K562 (cell line): ENCODE results near the gene PPIE. TPM values are rescaled to one million over a fixed set of nuclear protein-coding genes. Genes with fewer than 3 reads are reported as not detected.

Source experiments
- ATAC-seq: fragments of 200-7000 bp; cut with Tn5 transposase; 3 replicates; pipeline ENCODE4 v1.9.1; 2020; ENCODE audit warnings: moderate library complexity
- BruUV-seq: library from RNA; stranded (reverse); fragments of 400-500 nt; replicated peaks from 2 replicates; lab custom pipeline; 2021; lab: Mats Ljungman, UMichigan
- CTCF ChIA-PET: fragments of 300-600 bp; formaldehyde crosslinking; extraction: SDS; loops from one replicate; lab custom pipeline; 2021; ENCODE audit warnings: low intra/inter-chr PET ratio; lab: Yijun Ruan, JAX
- POLR2A ChIA-PET: fragments of 300-600, 350-650 bp; sonication (Branson Sonifier 250); formaldehyde crosslinking; extraction: SDS; loops from one replicate; lab custom pipeline; 2021; ENCODE audit warnings: antibody characterized with exemption, inconsistent platforms; lab: Yijun Ruan, JAX
- DNase-seq, 4 experiments: peaks; one replicate each; pipeline versions ENCODE4 v3.0.0 to v3.0.0-alpha.2; 2011 to 2018; ENCODE audit warnings: low spot score in 3 of 4, mixed read lengths in 3 of 4; ENCODE audit errors: extremely low read depth in 1 of 4
- FAIRE-seq: peaks from 2 replicates; lab custom pipeline; 2011; peaks lifted over from hg19 to GRCh38; lab: Jason Lieb, UNC
- H2AFZ ChIP-seq: 2 replicates; pipeline ENCODE4 v1.6.0; 2011; ENCODE audit warnings: low read depth, low read length, control low read depth, inconsistent platforms
- H3K27ac ChIP-seq: fragments of 200-600 bp; 3 replicates; pipeline ENCODE4 v1.8.0; 2011; ENCODE audit warnings: low read depth, mild to moderate bottlenecking, control low read depth, inconsistent platforms, low read length, moderate library complexity, mixed read lengths; ENCODE audit errors: extremely low read depth
- H3K27me3 ChIP-seq, 2 experiments: fragments of 300-600 bp in 1 of 2; 2 replicates in 1 of 2; 3 replicates in 1 of 2; pipeline versions ENCODE4 v1.6.0 to v1.8.0; 2011; ENCODE audit warnings: inconsistent platforms in 2 of 2, low read length in 2 of 2, mild to moderate bottlenecking in 1 of 2, mixed read lengths in 1 of 2, moderate library complexity in 1 of 2; ENCODE audit not compliant: control insufficient read depth in 2 of 2, insufficient read depth in 2 of 2
- H3K36me3 ChIP-seq: fragments of 300-600 bp; 3 replicates; pipeline ENCODE4 v1.8.0; 2011; ENCODE audit warnings: mild to moderate bottlenecking, low read length, inconsistent platforms; ENCODE audit not compliant: control insufficient read depth, insufficient read depth
- H3K4me1 ChIP-seq, 2 experiments: fragments of 200-600 bp in 1 of 2; replicated peaks in 1 of 2; 2 replicates in 1 of 2; 3 replicates in 1 of 2; pipeline versions ENCODE4 v1.5.1 to v1.8.0; 2011; ENCODE audit warnings: inconsistent platforms in 2 of 2, low read length in 2 of 2, mild to moderate bottlenecking in 1 of 2, mixed read lengths in 1 of 2, moderate library complexity in 1 of 2; ENCODE audit not compliant: control insufficient read depth in 2 of 2, insufficient read depth in 2 of 2
- H3K4me2 ChIP-seq: 2 replicates; pipeline ENCODE4 v1.6.1; 2011; ENCODE audit warnings: low read length, control low read depth, inconsistent platforms, mixed read lengths; ENCODE audit not compliant: insufficient read depth
- H3K4me3 ChIP-seq: fragments of 200-600 bp; sonication (generic), shearing (Covaris generic); 2 replicates; pipeline ENCODE4 v1.5.1; 2016; ENCODE audit warnings: control low read depth, inconsistent platforms
- H3K79me2 ChIP-seq: fragments of 200-600 bp; 3 replicates; pipeline ENCODE4 v1.8.0; 2011; ENCODE audit warnings: low read length, inconsistent platforms; ENCODE audit not compliant: control insufficient read depth, insufficient read depth
- H3K9ac ChIP-seq, 2 experiments: 2 replicates each; pipeline versions ENCODE4 v1.6.0 to v1.6.1; 2011; ENCODE audit warnings: low read depth in 2 of 2, low read length in 2 of 2, control low read depth in 1 of 2, inconsistent platforms in 1 of 2, mild to moderate bottlenecking in 1 of 2, mixed read lengths in 1 of 2; ENCODE audit not compliant: insufficient read depth in 1 of 2
- H3K9me1 ChIP-seq: one replicate; pipeline ENCODE4 v1.6.0; 2011; ENCODE audit warnings: inconsistent platforms, mild to moderate bottlenecking, low read length, moderate library complexity; ENCODE audit not compliant: control insufficient read depth, insufficient read depth
- H3K9me3 ChIP-seq: replicated peaks from 2 replicates; pipeline ENCODE4 v1.5.1; 2011; ENCODE audit warnings: low read depth, low read length, inconsistent platforms; ENCODE audit not compliant: control insufficient read depth, insufficient read depth
- H4K20me1 ChIP-seq: replicated peaks from 2 replicates; pipeline ENCODE4 v1.6.1; 2011; ENCODE audit warnings: low read length, inconsistent platforms, mixed read lengths; ENCODE audit not compliant: control insufficient read depth, insufficient read depth
- ASH1L ChIP-seq: fragments of 450-650 bp; IDR thresholded peaks from 2 replicates; pipeline ENCODE4 v1.6.1; 2018; ENCODE audit warnings: borderline replicate concordance, mild to moderate bottlenecking, low read depth; ENCODE audit not compliant: partially characterized antibody
- BCOR ChIP-seq: fragments of 450-650 bp; IDR thresholded peaks from 2 replicates; pipeline ENCODE4 v1.6.1; 2016
- CBFA2T2 ChIP-seq: fragments of 450-650 bp; conservative IDR thresholded peaks from 2 replicates; pipeline ENCODE4 v1.6.1; 2017; ENCODE audit warnings: mild to moderate bottlenecking
- CBX1 ChIP-seq: sonication (generic); IDR thresholded peaks from 2 replicates; pipeline ENCODE4 v1.6.1; 2016; ENCODE audit warnings: antibody characterized with exemption, low read depth, mild to moderate bottlenecking
- ELF4 ChIP-seq: fragments of 450-650 bp; formaldehyde crosslinking; IDR thresholded peaks from 2 replicates; pipeline ENCODE4 v1.4.0; 2022; ENCODE audit warnings: missing genetic modification characterization
- HNRNPLL ChIP-seq: fragments of 200-400 bp; formaldehyde crosslinking; IDR thresholded peaks from 2 replicates; pipeline ENCODE4 v1.6.1; 2017; ENCODE audit warnings: low read length, low read depth, mild to moderate bottlenecking; ENCODE audit not compliant: poor library complexity, severe bottlenecking
- LEF1 ChIP-seq: fragments of 450-650 bp; IDR thresholded peaks from 2 replicates; pipeline ENCODE4 v1.6.1; 2016; ENCODE audit warnings: mild to moderate bottlenecking
- MBD2 ChIP-seq: sonication (generic); IDR thresholded peaks from 2 replicates; pipeline ENCODE4 v1.6.1; 2016; ENCODE audit warnings: low read depth, borderline replicate concordance
- NFATC3 ChIP-seq: fragments of 450-650 bp; IDR thresholded peaks from 2 replicates; pipeline ENCODE4 v1.6.1; 2017; ENCODE audit warnings: mild to moderate bottlenecking
- RUNX1 ChIP-seq: sonication (generic); IDR thresholded peaks from 2 replicates; pipeline ENCODE4 v1.6.1; 2016; ENCODE audit warnings: antibody characterized with exemption, low read depth
- STAG1 ChIP-seq: sonication (generic); formaldehyde crosslinking; IDR thresholded peaks from 2 replicates; pipeline ENCODE4 v1.5.0; 2020; ENCODE audit warnings: missing genetic modification reagents, borderline replicate concordance
- TAF7 ChIP-seq: fragments of 450-650 bp; IDR thresholded peaks from 2 replicates; pipeline ENCODE4 v1.6.1; 2016; ENCODE audit warnings: missing genetic modification characterization, missing compliant biosample characterization
- U2AF1 ChIP-seq: fragments of 200-400 bp; formaldehyde crosslinking; optimal IDR thresholded peaks from 2 replicates; pipeline ENCODE3; 2017; ENCODE audit warnings: mild to moderate bottlenecking, low read depth, low read length, moderate library complexity
- ZNF277 ChIP-seq: fragments of 250-450 bp; sonication (Bioruptor Pico); IDR thresholded peaks from 2 replicates; pipeline ENCODE4 v1.8.0; 2022; ENCODE audit warnings: inconsistent platforms, mild to moderate bottlenecking, moderate library complexity, borderline replicate concordance
- ZNF311 ChIP-seq: fragments of 250-450 bp; sonication (Bioruptor Pico); IDR thresholded peaks from 2 replicates; pipeline ENCODE4 v1.4.0; 2020; ENCODE audit warnings: mild to moderate bottlenecking, moderate library complexity
- ZNF696 ChIP-seq: fragments of 250-450 bp; sonication (Bioruptor Pico); conservative IDR thresholded peaks from 2 replicates; pipeline ENCODE4 v1.4.0; 2020; ENCODE audit warnings: mild to moderate bottlenecking, moderate library complexity
- WGBS: fragments of 100-300 bp; shearing (Covaris generic); methylation state at CpG from one replicate; pipeline ENCODE4 v1.1.6; 2016; ENCODE audit warnings: low coverage, mixed read lengths; ENCODE audit not compliant: insufficient coverage; ENCODE audit errors: missing lambda C conversion rate; 5-methylcytosine and 5-hydroxymethylcytosine counted together
- in situ Hi-C: fragments of 300-500 bp; cut with MboI; formaldehyde crosslinking; loops from 4 replicates; pipeline ENCODE4 v1.15.0; 2018; ENCODE audit warnings: inconsistent platforms, mixed read lengths
- intact Hi-C: fragments of 100-400 bp; cut with micrococcal nuclease; formaldehyde crosslinking; loops from 2 replicates; pipeline ENCODE4 v1.14.2; 2022
- polyA plus RNA-seq, 8 experiments: library from polyadenylated mRNA; depleted of rRNA in 4 of 8; stranded (reverse) in 5 of 8; unstranded in 3 of 8; fragments of >200 nt; fragmentation: Nextera tagmentation in 2 of 8; fragmentation: Illumina TruSeq in 1 of 8; extraction: Ambion mirVana in 2 of 8; extraction: Trizol in 1 of 8; gene quantifications; 2 replicates each; pipeline versions ENCODE4 v1.2.1 to v1.2.3, GENCODE V29; 2011 to 2014; ENCODE audit warnings: inconsistent platforms in 1 of 8, missing spikeins in 1 of 8
- total RNA-seq, 7 experiments: library from RNA; depleted of rRNA in 6 of 7; stranded (reverse); fragments of >200 nt in 6 of 7; fragmentation: Illumina TruSeq in 2 of 7; extraction: Trizol in 2 of 7; gene quantifications; 2 replicates each; pipeline versions ENCODE4 v1.2.1 to v1.2.3, GENCODE V29; 2011 to 2021; ENCODE audit warnings: low replicate concordance in 1 of 7

PPIE gene
- total and polyA plus RNA-seq, 9 of the 15 experiments (the other 6 are each of a cell fraction or from before 2014, with no cell fraction given), result 75.4 to 444 (median 131) TPM

- Histone ChIP-seq H2AFZ (no peak overlapping the region), H3K79me2 (no peaks in the 10 kb centered on the region), H3K4me2 (no peak overlapping the region), H3K9me1 (no peaks in the 10 kb centered on the region), H3K36me3 (no peaks in the 10 kb centered on the region), H3K4me3 (no peak overlapping the region), H3K9ac (no peak overlapping the region; a peak in 1 of 4 replicates), H3K27ac (no peak overlapping the region), H3K27me3 (peaks cover 19 to 78% of the 10 kb centered on the region in 2 experiments; a peak in 4 of 5 replicates), H3K4me1 (peaks cover 0 to 21% of the 10 kb centered on the region in 2 experiments; a peak in 2 of 5 replicates), H4K20me1 (no peaks in the 10 kb centered on the region), H3K9me3 (no peaks in the 10 kb centered on the region)
- ATAC-seq (no peak), FAIRE-seq (no peak), DNase-seq (no peak)
- TF ChIP-seq ZNF277 (CRISPR knock-in tag), result no peak
- no peak for TF ChIP-seq STAG1 (CRISPR knock-in tag)
- no peak for TF ChIP-seq ZNF311 (CRISPR knock-in tag)
- no peak for TF ChIP-seq ZNF696 (CRISPR knock-in tag)
- TF ChIP-seq ASH1L, result no peak
- no peak for TF ChIP-seq ELF4
- TF ChIP-seq HNRNPLL, result no peak
- no peak for TF ChIP-seq CBX1
- no peak for TF ChIP-seq TAF7 (tag)
- no peak for TF ChIP-seq MBD2
- no peak for TF ChIP-seq BCOR
- TF ChIP-seq NFATC3, result no peak
- no peak for TF ChIP-seq U2AF1
- TF ChIP-seq LEF1, result no peak
- no peak for TF ChIP-seq RUNX1
- TF ChIP-seq CBFA2T2, result no peak
- CTCF ChIA-PET, result no interaction called here
- in situ Hi-C loops, result no loop called here
- no TSS peak for BruUV-seq
- POLR2A ChIA-PET, result interaction anchor here (0.6 kb wide), 1 partner anchor 213 kb away, joined by 3 read pairs; no protein-coding TSS in a partner anchor
- WGBS, result 0% methylated on average over 2 of the region's 2 CpGs
- intact Hi-C loops, result no loop called here
Measured at GRCh38 chr1:39690225-39690624, 48.5 kb upstream of the PPIE start.
